ENCODE results near the gene UBAC1.

Gene UBAC1

GRCh38 chr9:135989722-135990467, 28.7 kb upstream of the UBAC1 start:
- TF ChIP-seq CTCF (IDR thresholded peaks at IDR 0.05; ENCODE audit: insufficient read depth, low read depth, low read length, missing control alignments) = no peak
- no peak overlapping the region for H3K4me3 ChIP-seq (ENCODE audit: low read depth, low read length)
- DNase-seq (ENCODE audit: low read depth) = no peak

- no peak overlapping the region for H3K4me3 ChIP-seq (ENCODE audit: low read depth, low read length)
- no peak for DNase-seq (ENCODE audit: low read depth)
- no peak for TF ChIP-seq CTCF (IDR thresholded peaks at IDR 0.05; ENCODE audit: insufficient read depth, low read depth, low read length, missing control alignments)
These were observed 28.0 kb upstream of the UBAC1 start for GRCh38 chr9:135989157-135989556.

- no peak for DNase-seq (ENCODE audit: low read depth)
- H3K4me3 ChIP-seq (ENCODE audit: low read depth, low read length) = no peak overlapping the region
- no peak for TF ChIP-seq CTCF (IDR thresholded peaks at IDR 0.05; ENCODE audit: insufficient read depth, low read depth, low read length, missing control alignments)
These were observed 27.3 kb upstream of the UBAC1 start for GRCh38 chr9:135988493-135988892.

GRCh38 chr9:135987838-135988404, 26.7 kb upstream of the UBAC1 start:
- DNase-seq (ENCODE audit: low read depth) = no peak
- no peak overlapping the region for H3K4me3 ChIP-seq (ENCODE audit: low read depth, low read length)
- no peak for TF ChIP-seq CTCF (IDR thresholded peaks at IDR 0.05; ENCODE audit: insufficient read depth, low read depth, low read length, missing control alignments)

- TF ChIP-seq CTCF (IDR thresholded peaks at IDR 0.05; ENCODE audit: insufficient read depth, low read depth, low read length, missing control alignments) = no peak
- DNase-seq (ENCODE audit: low read depth) = no peak
- no peak overlapping the region for H3K4me3 ChIP-seq (ENCODE audit: low read depth, low read length)
These were observed 25.4 kb upstream of the UBAC1 start for GRCh38 chr9:135986605-135987004.

- no peak for DNase-seq (ENCODE audit: low read depth)
- no peak for TF ChIP-seq CTCF (IDR thresholded peaks at IDR 0.05; ENCODE audit: insufficient read depth, low read depth, low read length, missing control alignments)
- no peak overlapping the region for H3K4me3 ChIP-seq (ENCODE audit: low read depth, low read length)
These were observed 24.7 kb upstream of the UBAC1 start for GRCh38 chr9:135985889-135986288.

- DNase-seq (ENCODE audit: low read depth) = no peak
- no peak for TF ChIP-seq CTCF (IDR thresholded peaks at IDR 0.05; ENCODE audit: insufficient read depth, low read depth, low read length, missing control alignments)
- no peak overlapping the region for H3K4me3 ChIP-seq (ENCODE audit: low read depth, low read length)
These were observed 24.2 kb upstream of the UBAC1 start for GRCh38 chr9:135985459-135985774.
